Neural progenitor cell (in vitro differentiated cells): ENCODE data around the gene ADRA2A. TPM values are rescaled to one million over a fixed set of nuclear protein-coding genes. Genes with fewer than 3 reads are reported as not detected.

Experiments used
- DNase-seq: peaks from one replicate; pipeline ENCODE4 v3.0.0-alpha.2; 2016; ENCODE audit warnings: low spot score
- H2AFZ ChIP-seq: fragments of 200-600 bp; sonication (generic); replicated peaks from 2 replicates; pipeline ENCODE4 v1.6.1; 2016; ENCODE audit warnings: antibody characterized with exemption
- H3F3A ChIP-seq: fragments of 200-600 bp; sonication (generic); 2 replicates; pipeline ENCODE4 v1.6.1; 2016; ENCODE audit warnings: antibody characterized with exemption, low read depth
- H3K27ac ChIP-seq: fragments of 200-600 bp; sonication (generic); 2 replicates; pipeline ENCODE4 v1.5.1; 2016; ENCODE audit warnings: mild to moderate bottlenecking
- H3K27me3 ChIP-seq: fragments of 200-600 bp; sonication (generic); 2 replicates; pipeline ENCODE4 v1.6.1; 2016; ENCODE audit warnings: mild to moderate bottlenecking, moderate library complexity
- H3K36me3 ChIP-seq: fragments of 200-600 bp; sonication (generic); 2 replicates; pipeline ENCODE4 v1.5.1; 2016
- H3K4me1 ChIP-seq: fragments of 200-600 bp; sonication (generic); 2 replicates; pipeline ENCODE4 v1.6.1; 2016; ENCODE audit warnings: mixed run types
- H3K4me2 ChIP-seq: fragments of 200-600 bp; sonication (generic); 2 replicates; pipeline ENCODE4 v1.6.1; 2016
- H3K4me3 ChIP-seq: fragments of 200-600 bp; sonication (generic); 2 replicates; pipeline ENCODE4 v1.5.1; 2016
- H3K79me2 ChIP-seq: fragments of 200-600 bp; sonication (generic); 2 replicates; pipeline ENCODE4 v1.6.1; 2016; ENCODE audit warnings: low read depth
- H3K9ac ChIP-seq: fragments of 200-600 bp; sonication (generic); 2 replicates; pipeline ENCODE4 v1.6.1; 2016
- H3K9me3 ChIP-seq: fragments of 200-600 bp; sonication (generic); 2 replicates; pipeline ENCODE4 v1.5.1; 2016; ENCODE audit warnings: low read depth
- H4K20me1 ChIP-seq: fragments of 200-600 bp; sonication (generic); 2 replicates; pipeline ENCODE4 v1.6.1; 2016; ENCODE audit warnings: low read depth
- H3K27ac Mint-ChIP-seq: 3 replicates; pipeline ENCODE4 v1.8.0; 2021; ENCODE audit warnings: mixed read lengths
- H3K27me3 Mint-ChIP-seq: 2 replicates; pipeline ENCODE4 v1.8.0; 2022; ENCODE audit warnings: low read depth, mild to moderate bottlenecking, inconsistent platforms, moderate library complexity, mixed read lengths; ENCODE audit not compliant: insufficient read depth
- H3K36me3 Mint-ChIP-seq: 3 replicates; pipeline ENCODE4 v1.8.0; 2021; ENCODE audit warnings: mixed read lengths
- H3K4me1 Mint-ChIP-seq: 3 replicates; pipeline ENCODE4 v1.8.0; 2021; ENCODE audit warnings: mixed read lengths
- H3K4me3 Mint-ChIP-seq: 3 replicates; pipeline ENCODE4 v1.8.0; 2021; ENCODE audit warnings: mild to moderate bottlenecking, moderate library complexity, mixed read lengths
- H3K9me3 Mint-ChIP-seq: 3 replicates; pipeline ENCODE4 v1.8.0; 2020; ENCODE audit warnings: mixed read lengths
- EZH2 ChIP-seq: fragments of 200-600 bp; sonication (generic); IDR thresholded peaks from 2 replicates; pipeline ENCODE4 v1.6.1; 2017; ENCODE audit warnings: antibody characterized with exemption, mild to moderate bottlenecking, moderate library complexity
- EZH2phosphoT487 ChIP-seq: fragments of 200-600 bp; sonication (generic); IDR thresholded peaks from 2 replicates; pipeline ENCODE4 v1.6.1; 2017; ENCODE audit warnings: antibody characterized with exemption
- total RNA-seq: library from RNA; depleted of rRNA; stranded (reverse); fragments of >200 nt; gene quantifications from 2 replicates; pipeline ENCODE4 v1.2.3, GENCODE V29; 2015; ENCODE audit warnings: low replicate concordance
- TF ChIP-seq, protein P1 (sequence below): fragments of 200-600 bp; sonication (generic); IDR thresholded peaks from 2 replicates; pipeline ENCODE4 v1.5.1; 2017; ENCODE audit warnings: antibody characterized with exemption, mild to moderate bottlenecking

The ADRA2A gene
- total RNA-seq, 1 donor from 2014 or later = not detected

DNA sequence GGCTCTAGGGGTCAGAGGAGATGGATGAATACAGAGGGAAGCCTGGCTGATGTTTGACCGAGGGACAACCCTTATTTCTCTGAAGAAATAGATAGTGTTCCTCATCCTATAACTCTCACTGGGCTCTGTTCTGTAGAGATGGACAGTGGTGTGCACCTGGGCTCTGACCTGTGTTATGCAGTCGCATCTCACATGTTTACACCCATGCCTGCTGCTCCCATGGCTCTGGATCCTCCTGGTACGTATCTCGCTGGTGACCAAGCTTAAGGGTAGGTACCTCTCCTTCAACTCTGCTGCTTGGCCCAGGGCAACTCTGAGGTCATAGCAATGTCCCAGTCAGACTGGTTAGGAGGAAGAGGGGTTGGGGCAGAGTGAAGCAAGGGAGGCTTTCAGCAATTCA, 42.8 kb downstream of the ADRA2A start:
- H3K27ac ChIP-seq = no peak overlapping the region
- no peaks in the 10 kb centered on the region for H3K4me1 Mint-ChIP-seq
- H3K9me3 Mint-ChIP-seq = no peaks in the 10 kb centered on the region
- H3K4me1 ChIP-seq = no peaks in the 10 kb centered on the region
- peaks cover 4% of the 10 kb centered on the region for H3K27me3 Mint-ChIP-seq
- no peak overlapping the region for H3K4me3 ChIP-seq
- no peak overlapping the region for H2AFZ ChIP-seq
- TF ChIP-seq EZH2 (no peak), EZH2phosphoT487 (no peak)
- TF ChIP-seq, protein P1, sequence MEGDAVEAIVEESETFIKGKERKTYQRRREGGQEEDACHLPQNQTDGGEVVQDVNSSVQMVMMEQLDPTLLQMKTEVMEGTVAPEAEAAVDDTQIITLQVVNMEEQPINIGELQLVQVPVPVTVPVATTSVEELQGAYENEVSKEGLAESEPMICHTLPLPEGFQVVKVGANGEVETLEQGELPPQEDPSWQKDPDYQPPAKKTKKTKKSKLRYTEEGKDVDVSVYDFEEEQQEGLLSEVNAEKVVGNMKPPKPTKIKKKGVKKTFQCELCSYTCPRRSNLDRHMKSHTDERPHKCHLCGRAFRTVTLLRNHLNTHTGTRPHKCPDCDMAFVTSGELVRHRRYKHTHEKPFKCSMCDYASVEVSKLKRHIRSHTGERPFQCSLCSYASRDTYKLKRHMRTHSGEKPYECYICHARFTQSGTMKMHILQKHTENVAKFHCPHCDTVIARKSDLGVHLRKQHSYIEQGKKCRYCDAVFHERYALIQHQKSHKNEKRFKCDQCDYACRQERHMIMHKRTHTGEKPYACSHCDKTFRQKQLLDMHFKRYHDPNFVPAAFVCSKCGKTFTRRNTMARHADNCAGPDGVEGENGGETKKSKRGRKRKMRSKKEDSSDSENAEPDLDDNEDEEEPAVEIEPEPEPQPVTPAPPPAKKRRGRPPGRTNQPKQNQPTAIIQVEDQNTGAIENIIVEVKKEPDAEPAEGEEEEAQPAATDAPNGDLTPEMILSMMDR = no peak
- no peaks in the 10 kb centered on the region for H3K9me3 ChIP-seq
- no peak overlapping the region for H3K4me3 Mint-ChIP-seq
- no peaks in the 10 kb centered on the region for H4K20me1 ChIP-seq
- DNase-seq = no peak
- no peak overlapping the region for H3K4me2 ChIP-seq
- no peaks in the 10 kb centered on the region for H3K36me3 Mint-ChIP-seq
- H3K27ac Mint-ChIP-seq = no peak overlapping the region
- no peaks in the 10 kb centered on the region for H3K36me3 ChIP-seq
- no peak overlapping the region for H3K9ac ChIP-seq
- H3F3A ChIP-seq = no peaks in the 10 kb centered on the region
- no peaks in the 10 kb centered on the region for H3K27me3 ChIP-seq
- no peaks in the 10 kb centered on the region for H3K79me2 ChIP-seq

DNA sequence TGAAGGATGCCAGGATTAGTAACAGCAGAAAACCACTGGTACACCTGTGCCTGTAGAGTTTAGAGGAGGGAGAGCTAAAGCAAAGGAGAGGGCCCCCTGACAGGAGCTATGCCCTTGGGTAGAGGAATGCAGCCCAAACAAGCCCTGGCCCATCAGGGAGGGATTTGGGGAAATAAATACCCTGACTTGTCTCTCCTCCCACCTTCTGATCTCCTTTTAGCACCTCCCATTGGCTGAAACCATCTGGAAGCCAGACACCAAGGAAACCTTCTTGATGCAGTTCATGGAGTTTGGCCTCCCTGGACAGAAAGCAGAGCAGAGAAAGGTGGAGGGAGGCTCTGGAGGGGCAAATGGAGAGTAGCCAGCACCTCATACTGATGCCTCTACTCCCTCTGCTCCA, 45.3 kb downstream of the ADRA2A start:
- Histone ChIP-seq H3K79me2 (no peaks in the 10 kb centered on the region), H4K20me1 (no peaks in the 10 kb centered on the region), H3F3A (no peaks in the 10 kb centered on the region), H3K27ac (no peak overlapping the region), H3K4me2 (no peak overlapping the region), H3K36me3 (no peaks in the 10 kb centered on the region), H3K9ac (no peak overlapping the region), H3K4me3 (no peak overlapping the region), H3K9me3 (no peaks in the 10 kb centered on the region), H2AFZ (no peak overlapping the region), H3K27me3 (no peaks in the 10 kb centered on the region), H3K4me1 (no peaks in the 10 kb centered on the region)
- H3K4me3 Mint-ChIP-seq = no peak overlapping the region
- peaks cover 6% of the 10 kb centered on the region for H3K27me3 Mint-ChIP-seq
- no peaks in the 10 kb centered on the region for H3K36me3 Mint-ChIP-seq
- DNase-seq = no peak
- no peaks in the 10 kb centered on the region for H3K4me1 Mint-ChIP-seq
- H3K9me3 Mint-ChIP-seq = no peaks in the 10 kb centered on the region
- no peak overlapping the region for H3K27ac Mint-ChIP-seq
- TF ChIP-seq EZH2phosphoT487 (no peak), EZH2 (no peak)
- TF ChIP-seq, protein P1 = no peak

DNA sequence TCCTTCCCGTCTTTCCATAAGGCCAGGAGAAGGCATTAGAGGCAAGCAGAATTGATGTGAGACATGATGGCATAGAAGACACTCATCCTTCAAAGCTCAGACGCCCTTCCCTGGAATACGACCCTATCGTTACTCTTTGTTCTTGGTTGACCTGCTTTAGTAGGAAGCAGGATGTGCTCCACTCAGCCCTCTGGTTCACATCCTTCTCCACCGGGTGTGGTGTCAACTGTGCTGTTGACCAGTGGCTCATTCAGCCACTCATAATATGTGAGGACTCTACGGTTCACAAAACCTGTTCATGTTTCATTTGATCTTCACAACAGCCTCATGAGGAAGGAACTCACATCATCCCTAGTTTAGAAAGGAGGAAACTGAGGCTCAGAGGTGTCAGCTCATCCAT, 47.1 kb downstream of the ADRA2A start:
- TF ChIP-seq EZH2 (no peak), EZH2phosphoT487 (no peak)
- TF ChIP-seq, protein P1 = no peak
- no peaks in the 10 kb centered on the region for H3K9me3 ChIP-seq
- H3K4me3 Mint-ChIP-seq = no peak overlapping the region
- H3K9me3 Mint-ChIP-seq = no peaks in the 10 kb centered on the region
- peaks cover 8% of the 10 kb centered on the region for H3K27me3 Mint-ChIP-seq
- H3K27me3 ChIP-seq = no peaks in the 10 kb centered on the region
- no peak overlapping the region for H3K9ac ChIP-seq
- no peak overlapping the region for H3K4me3 ChIP-seq
- no peak overlapping the region for H3K4me2 ChIP-seq
- no peaks in the 10 kb centered on the region for H3K79me2 ChIP-seq
- no peaks in the 10 kb centered on the region for H4K20me1 ChIP-seq
- no peak for DNase-seq
- no peak overlapping the region for H3K27ac Mint-ChIP-seq
- no peaks in the 10 kb centered on the region for H3K36me3 ChIP-seq
- no peaks in the 10 kb centered on the region for H3K4me1 Mint-ChIP-seq
- H3F3A ChIP-seq = no peaks in the 10 kb centered on the region
- H3K4me1 ChIP-seq = no peaks in the 10 kb centered on the region
- H3K36me3 Mint-ChIP-seq = no peaks in the 10 kb centered on the region
- H3K27ac ChIP-seq = no peak overlapping the region
- H2AFZ ChIP-seq = no peak overlapping the region
